GM21515 (cell line): ENCODE measurements around the gene RCL1.
"Not testable (repeated sequence)": the region's sequence is repeated elsewhere in the genome, so short reads cannot be mapped to it uniquely, and the experiment has no call there.

Experiments used
- ATAC-seq: cut with Tn5 transposase; IDR thresholded peaks from one replicate; pipeline ENCODE4 v1.9.1; 2021; ENCODE audit not compliant: unreplicated experiment

RCL1 gene

GRCh38 chr9:4792572-4793458 lies at the start of gene RCL1:
TSS of gene RCL1 (plus strand) at chr9:4792944. CDS start at chr9:4793092, 148 bp downstream.
- ATAC-seq: peak; percentile 97

DNA sequence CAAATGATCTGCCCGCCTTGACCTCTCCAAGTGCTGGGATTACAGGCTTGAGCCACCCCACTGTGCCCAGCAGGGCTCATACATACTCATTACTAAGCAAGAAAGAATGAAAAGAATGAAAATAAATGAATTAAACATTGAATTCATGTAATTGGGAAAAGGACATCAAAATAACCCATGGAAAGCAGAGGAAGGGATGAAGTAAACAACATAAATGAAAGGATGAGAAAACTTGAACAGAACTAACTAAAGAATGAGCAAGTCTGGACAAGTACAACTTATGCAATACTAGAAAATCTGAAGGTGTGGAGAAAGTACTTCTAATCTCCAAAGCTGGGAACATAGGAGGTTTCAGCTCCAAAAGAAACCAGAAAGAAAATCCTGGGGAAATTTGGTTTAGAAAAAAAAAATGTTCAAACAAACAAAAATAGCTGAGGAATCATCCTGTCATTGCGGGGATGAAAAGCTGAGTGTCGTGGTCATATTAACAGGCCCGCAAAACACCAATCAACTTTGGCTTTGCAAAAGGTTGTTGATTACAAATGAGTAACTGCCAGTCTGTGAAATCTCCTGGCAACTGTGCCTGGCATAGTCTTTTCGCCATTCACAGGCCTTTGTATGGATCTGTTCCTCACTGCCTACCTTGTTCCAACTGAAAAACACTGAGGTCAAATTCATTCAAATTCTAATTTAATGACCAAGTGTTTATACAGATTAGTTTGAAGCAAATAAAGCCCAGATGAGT lies 49.4 kb upstream of the RCL1 start:
- ATAC-seq: no peak

- no peak for ATAC-seq
Measured at GRCh38 chr9:4746278-4747030, 46.3 kb upstream of the RCL1 start.

DNA sequence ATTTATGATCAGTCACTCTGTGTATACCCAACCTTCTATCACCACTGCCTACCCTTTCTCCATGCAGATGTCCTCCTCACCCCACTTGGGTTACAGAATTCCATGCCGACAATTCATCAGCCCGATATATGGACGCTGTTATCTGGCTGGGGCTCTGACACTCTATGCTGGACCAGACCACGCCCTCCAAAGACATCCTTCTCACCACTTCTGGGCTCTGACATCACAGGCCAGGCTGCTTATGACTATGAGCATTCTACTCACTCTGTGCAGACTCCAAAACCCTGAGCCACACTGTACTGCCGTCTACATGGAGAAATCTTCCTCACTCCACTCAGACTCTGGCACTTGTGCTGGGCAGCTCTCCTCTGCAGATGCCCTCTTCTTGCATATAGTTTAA lies 44.1 kb upstream of the RCL1 start:
- ATAC-seq: no peak

DNA sequence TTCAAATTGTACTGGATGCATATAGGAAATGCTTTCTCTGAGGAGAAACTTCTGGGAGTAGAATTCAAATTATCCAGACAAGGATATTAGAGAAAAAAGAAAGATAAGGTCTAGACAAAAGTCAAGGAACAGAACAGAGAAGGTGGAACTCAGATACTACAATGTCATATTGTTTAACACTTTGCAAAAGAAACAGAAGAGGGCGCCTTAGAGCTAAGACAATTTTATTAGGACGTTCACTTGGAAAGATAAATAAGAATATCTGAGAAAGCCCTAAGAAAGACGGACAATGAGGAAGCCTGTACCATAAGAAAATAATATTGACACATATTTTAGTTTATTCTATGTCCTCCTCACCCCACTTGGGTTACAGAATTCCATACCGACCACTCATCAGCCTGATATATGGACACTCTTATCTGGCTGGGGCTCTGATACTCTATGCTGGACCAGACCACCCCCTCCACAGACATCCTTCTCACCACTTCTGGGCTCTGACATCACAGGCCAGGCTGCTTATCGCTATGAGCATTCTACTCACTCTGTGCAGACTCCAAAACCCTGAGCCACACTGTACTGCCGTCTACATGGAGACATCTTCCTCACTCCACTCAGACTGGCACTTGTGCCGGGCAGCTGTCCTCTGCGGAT lies 42.6 kb upstream of the RCL1 start:
- ATAC-seq: no peak

GRCh38 chr9:4754530-4754929 lies 38.2 kb upstream of the RCL1 start:
- ATAC-seq: not testable (repeated sequence)

DNA sequence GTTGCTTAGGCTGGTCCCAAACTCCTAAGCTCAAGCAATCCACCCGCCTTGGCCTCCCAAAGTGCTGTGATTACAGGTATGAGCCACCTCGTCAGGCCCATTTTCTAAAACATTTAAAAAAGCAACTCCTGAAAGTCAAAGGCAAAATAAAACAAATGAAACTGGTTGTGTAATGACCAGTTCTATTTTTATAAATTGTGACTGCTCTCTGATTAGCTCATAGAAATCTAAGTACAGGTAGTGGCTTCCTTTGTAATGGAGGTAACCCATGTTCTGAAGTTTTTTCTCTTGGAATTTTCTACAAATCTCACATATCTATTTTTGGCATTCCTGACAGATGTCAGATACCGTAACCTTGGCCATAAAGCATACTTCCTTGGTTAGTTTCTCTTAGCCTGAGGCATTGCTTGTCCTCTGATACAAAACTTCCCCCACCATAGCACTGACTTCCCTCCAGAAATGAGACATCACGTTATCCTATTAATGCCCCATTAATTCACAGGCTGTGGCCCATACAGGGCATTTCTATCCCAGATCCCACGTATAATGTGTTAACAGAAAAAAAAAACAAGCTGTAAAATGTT lies 37.6 kb upstream of the RCL1 start:
- no peak for ATAC-seq

- no peak for ATAC-seq
Measured at GRCh38 chr9:4756420-4756819, 36.3 kb upstream of the RCL1 start.

DNA sequence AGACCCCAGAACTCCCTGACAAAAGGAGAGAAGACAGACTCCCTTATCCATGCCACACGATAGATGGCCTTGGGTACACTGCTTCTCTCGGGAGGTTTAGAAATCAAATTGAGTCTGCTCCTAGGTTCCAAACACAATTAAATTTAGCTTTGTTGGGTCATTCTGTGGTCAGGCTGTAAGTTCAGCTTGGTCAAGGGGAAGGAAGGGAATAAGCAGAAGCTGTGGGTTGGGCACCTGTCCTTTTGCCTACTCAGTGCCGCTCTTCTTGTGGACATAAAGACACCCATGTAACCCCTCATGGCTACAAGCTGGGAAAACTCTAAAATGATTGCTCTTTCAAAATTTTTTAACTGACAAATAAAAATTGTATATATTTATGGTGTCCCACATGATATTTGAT lies 32.6 kb upstream of the RCL1 start:
- no peak for ATAC-seq

- peak; percentile 87 for ATAC-seq
Measured at GRCh38 chr9:4762108-4762885, 30.4 kb upstream of the RCL1 start.

- ATAC-seq: peak; percentile 9
Measured at GRCh38 chr9:4762886-4763541, 29.7 kb upstream of the RCL1 start.

GRCh38 chr9:4764033-4764432 lies 28.7 kb upstream of the RCL1 start:
- ATAC-seq: no peak

DNA sequence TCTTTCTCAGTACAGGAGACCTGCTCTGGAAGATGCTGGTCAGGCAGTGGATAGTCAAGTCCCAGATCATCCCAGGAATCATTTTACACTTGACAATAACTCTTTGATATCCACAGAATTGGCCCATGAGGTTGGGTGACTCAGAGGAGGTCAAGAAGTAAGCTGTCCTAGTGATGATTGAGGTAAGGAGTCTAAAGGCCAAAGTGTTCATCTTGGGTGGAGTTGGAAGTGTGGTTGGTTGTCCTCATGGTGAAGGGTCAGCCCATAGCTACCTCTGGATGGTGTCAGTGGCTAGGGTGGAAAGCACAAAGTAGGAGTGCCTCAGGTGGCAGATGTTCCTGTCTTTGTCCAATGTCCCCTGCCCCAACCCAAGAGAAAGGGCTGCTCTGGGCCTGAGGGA lies 24.1 kb upstream of the RCL1 start:
- ATAC-seq: no peak

DNA sequence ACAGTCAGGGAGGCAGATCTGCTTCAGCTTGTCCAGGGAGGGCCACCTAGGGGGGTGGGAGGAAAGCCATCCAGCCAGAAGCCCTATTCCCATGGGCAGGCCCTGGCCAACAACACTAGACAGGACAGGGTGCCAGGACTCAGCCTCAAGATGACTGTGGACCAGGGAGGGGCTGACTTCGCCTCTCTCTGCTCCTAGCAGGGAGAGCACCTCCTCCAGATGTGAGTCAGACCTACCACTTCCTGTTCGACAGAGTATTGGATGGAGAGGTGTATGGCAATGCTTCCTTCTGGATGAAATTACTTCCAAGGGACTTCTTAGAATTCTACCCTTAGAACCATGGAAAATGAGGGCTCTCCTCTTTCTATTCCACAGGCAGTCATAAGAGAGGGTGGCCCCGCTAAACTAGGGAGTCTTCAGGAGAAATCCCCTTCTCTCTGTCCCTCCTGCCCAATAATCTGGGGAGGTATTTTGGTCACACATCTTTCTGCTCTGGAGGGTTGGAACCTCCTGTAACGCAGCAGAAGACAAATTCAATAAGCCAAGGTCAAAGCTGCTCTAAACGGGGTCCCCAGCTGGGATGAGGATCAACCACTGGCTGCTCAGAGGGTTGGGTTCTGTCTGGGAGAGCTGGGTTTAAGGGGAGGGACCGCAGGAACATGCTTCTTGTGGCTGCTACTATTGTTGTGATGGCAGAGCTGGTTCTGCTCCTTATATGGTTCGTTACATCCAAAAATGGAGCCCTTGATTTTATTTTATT lies 23.2 kb upstream of the RCL1 start:
- no peak for ATAC-seq

- ATAC-seq: no peak
Measured at GRCh38 chr9:4771788-4772187, 21.0 kb upstream of the RCL1 start.

- ATAC-seq: no peak
Measured at GRCh38 chr9:4774209-4774608, 18.5 kb upstream of the RCL1 start.

- ATAC-seq: not testable (repeated sequence)
Measured at GRCh38 chr9:4774958-4775357, 17.8 kb upstream of the RCL1 start.

DNA sequence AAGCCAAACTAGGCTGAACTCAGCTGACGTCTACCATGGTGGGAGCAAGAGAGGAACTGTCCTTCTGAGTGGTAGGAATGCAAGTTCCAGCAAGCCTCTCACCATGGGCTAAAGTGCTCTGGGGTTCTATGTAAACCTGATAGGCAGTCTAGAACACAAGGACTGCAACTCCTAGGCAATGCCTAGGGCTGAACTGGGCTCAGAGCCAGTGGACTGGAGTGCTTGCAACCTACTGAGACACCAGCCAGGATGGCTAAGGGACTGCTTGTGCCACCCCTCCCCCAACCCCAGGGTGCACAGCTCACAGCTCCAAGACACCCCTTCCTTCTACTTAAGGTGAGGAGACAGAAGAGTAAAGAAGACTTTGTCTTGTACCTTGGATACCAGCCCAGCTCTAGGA lies 12.1 kb upstream of the RCL1 start:
- no peak for ATAC-seq

GRCh38 chr9:4781408-4781807 lies 11.3 kb upstream of the RCL1 start:
- ATAC-seq: no peak
